Measurements from ENCODE around the gene CDK18.

Gene CDK18

GRCh38 chr1:205521686-205522085, 17.2 kb downstream of the CDK18 start:
- H3K9me3 ChIP-seq (ENCODE audit: control insufficient read depth in 2 of 2, low read length in 2 of 2): no peaks in the 10 kb centered on the region
- no peak overlapping the region for H3K9ac ChIP-seq (ENCODE audit: low read depth in 1 of 2, low read length in 2 of 2)
- H3K36me3 ChIP-seq (ENCODE audit: control insufficient read depth in 2 of 2, insufficient read depth in 2 of 2, low read length in 2 of 2): peaks cover 0 to 5% of the 10 kb centered on the region in 2 donors
- H3K4me3 ChIP-seq (ENCODE audit: low read length in 2 of 2): no peak overlapping the region
- H3K27ac ChIP-seq (ENCODE audit: low read depth in 2 of 2, low read length in 2 of 2): no peak overlapping the region
- H3K4me1 ChIP-seq (ENCODE audit: control insufficient read depth in 2 of 2, insufficient read depth in 2 of 2, low read length in 2 of 2): peaks cover 15 to 23% of the 10 kb centered on the region in 2 donors
- H3K27me3 ChIP-seq (ENCODE audit: control insufficient read depth in 2 of 2, insufficient read depth in 2 of 2, low read length in 2 of 2): no peaks in the 10 kb centered on the region

GRCh38 chr1:205522692-205523091, 18.2 kb downstream of the CDK18 start:
- H3K4me3 ChIP-seq (ENCODE audit: low read length in 2 of 2): no peak overlapping the region
- H3K27me3 ChIP-seq (ENCODE audit: control insufficient read depth in 2 of 2, insufficient read depth in 2 of 2, low read length in 2 of 2): no peaks in the 10 kb centered on the region
- no peak overlapping the region for H3K9ac ChIP-seq (ENCODE audit: low read depth in 1 of 2, low read length in 2 of 2)
- H3K36me3 ChIP-seq (ENCODE audit: control insufficient read depth in 2 of 2, insufficient read depth in 2 of 2, low read length in 2 of 2): peaks cover 0 to 5% of the 10 kb centered on the region in 2 donors
- peaks cover 15 to 23% of the 10 kb centered on the region in 2 donors for H3K4me1 ChIP-seq (ENCODE audit: control insufficient read depth in 2 of 2, insufficient read depth in 2 of 2, low read length in 2 of 2)
- no peak overlapping the region for H3K27ac ChIP-seq (ENCODE audit: low read depth in 2 of 2, low read length in 2 of 2)
- no peaks in the 10 kb centered on the region for H3K9me3 ChIP-seq (ENCODE audit: control insufficient read depth in 2 of 2, low read length in 2 of 2)

- Histone ChIP-seq H3K4me3 (ENCODE audit: low read length in 2 of 2) (no peak overlapping the region), H3K9me3 (ENCODE audit: control insufficient read depth in 2 of 2, low read length in 2 of 2) (no peaks in the 10 kb centered on the region), H3K27ac (ENCODE audit: low read depth in 2 of 2, low read length in 2 of 2) (no peak overlapping the region), H3K36me3 (ENCODE audit: control insufficient read depth in 2 of 2, insufficient read depth in 2 of 2, low read length in 2 of 2) (peaks cover 0 to 5% of the 10 kb centered on the region in 2 donors), H3K4me1 (ENCODE audit: control insufficient read depth in 2 of 2, insufficient read depth in 2 of 2, low read length in 2 of 2) (peaks cover 15 to 23% of the 10 kb centered on the region in 2 donors), H3K27me3 (ENCODE audit: control insufficient read depth in 2 of 2, insufficient read depth in 2 of 2, low read length in 2 of 2) (no peaks in the 10 kb centered on the region), H3K9ac (ENCODE audit: low read depth in 1 of 2, low read length in 2 of 2) (no peak overlapping the region)
Observed at GRCh38 chr1:205523261-205523890, 18.9 kb downstream of the CDK18 start.

DNA sequence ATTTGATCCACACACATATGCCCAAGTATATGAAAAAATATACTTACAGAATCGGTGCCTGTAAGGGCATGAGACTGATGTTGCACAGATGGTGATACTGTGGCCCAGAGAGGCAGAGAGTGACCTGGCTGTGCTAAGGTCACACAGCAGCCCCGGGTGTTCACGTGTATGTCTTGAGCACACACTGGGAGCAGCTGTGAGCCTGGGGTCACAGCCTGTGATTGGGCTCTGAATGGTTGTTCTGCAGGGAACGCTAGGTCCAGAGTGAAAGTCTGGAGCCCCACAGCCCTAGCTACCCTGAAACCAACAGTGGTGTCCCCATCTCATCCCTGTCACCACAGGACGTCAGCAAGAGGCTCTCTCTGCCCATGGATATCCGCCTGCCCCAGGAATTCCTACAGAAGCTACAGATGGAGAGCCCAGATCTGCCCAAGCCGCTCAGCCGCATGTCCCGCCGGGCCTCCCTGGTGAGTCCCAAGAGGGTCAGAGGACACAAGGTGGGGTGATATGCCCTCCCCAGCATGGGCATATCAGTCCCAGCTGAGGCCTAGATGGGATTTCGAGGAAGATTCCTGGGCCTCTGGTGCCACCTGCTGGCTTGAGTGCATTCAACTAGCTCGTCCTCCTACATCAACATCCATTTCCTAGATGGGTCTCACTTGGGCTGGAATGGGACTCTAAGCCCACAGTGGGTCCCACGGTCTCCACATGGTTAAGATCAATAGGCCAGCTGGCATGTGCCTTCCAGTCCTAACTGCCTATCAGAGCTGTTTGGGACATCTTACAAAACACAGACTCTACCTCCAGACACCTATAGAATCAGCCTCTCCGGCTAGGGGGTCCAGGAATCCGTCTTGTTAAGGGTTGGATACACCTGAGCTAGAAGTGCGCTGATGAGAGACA, 19.7 kb downstream of the CDK18 start:
- no peak overlapping the region for H3K9ac ChIP-seq (ENCODE audit: low read depth in 1 of 2, low read length in 2 of 2)
- no peak overlapping the region for H3K27ac ChIP-seq (ENCODE audit: low read depth in 2 of 2, low read length in 2 of 2)
- peaks cover 10 to 19% of the 10 kb centered on the region in 2 donors for H3K4me1 ChIP-seq (ENCODE audit: control insufficient read depth in 2 of 2, insufficient read depth in 2 of 2, low read length in 2 of 2)
- no peaks in the 10 kb centered on the region for H3K9me3 ChIP-seq (ENCODE audit: control insufficient read depth in 2 of 2, low read length in 2 of 2)
- no peak overlapping the region for H3K4me3 ChIP-seq (ENCODE audit: low read length in 2 of 2)
- H3K36me3 ChIP-seq (ENCODE audit: control insufficient read depth in 2 of 2, insufficient read depth in 2 of 2, low read length in 2 of 2): peaks cover 0 to 5% of the 10 kb centered on the region in 2 donors
- H3K27me3 ChIP-seq (ENCODE audit: control insufficient read depth in 2 of 2, insufficient read depth in 2 of 2, low read length in 2 of 2): no peaks in the 10 kb centered on the region

GRCh38 chr1:205524794-205525101, 20.3 kb downstream of the CDK18 start:
- Histone ChIP-seq H3K27ac (ENCODE audit: low read depth in 2 of 2, low read length in 2 of 2) (no peak overlapping the region), H3K9me3 (ENCODE audit: control insufficient read depth in 2 of 2, low read length in 2 of 2) (no peaks in the 10 kb centered on the region), H3K4me3 (ENCODE audit: low read length in 2 of 2) (no peak overlapping the region), H3K27me3 (ENCODE audit: control insufficient read depth in 2 of 2, insufficient read depth in 2 of 2, low read length in 2 of 2) (no peaks in the 10 kb centered on the region), H3K36me3 (ENCODE audit: control insufficient read depth in 2 of 2, insufficient read depth in 2 of 2, low read length in 2 of 2) (peaks cover 0 to 5% of the 10 kb centered on the region in 2 donors), H3K9ac (ENCODE audit: low read depth in 1 of 2, low read length in 2 of 2) (no peak overlapping the region), H3K4me1 (ENCODE audit: control insufficient read depth in 2 of 2, insufficient read depth in 2 of 2, low read length in 2 of 2) (peaks cover 4 to 14% of the 10 kb centered on the region in 2 donors)

GRCh38 chr1:205525495-205526285, 21.2 kb downstream of the CDK18 start:
- Histone ChIP-seq H3K4me1 (ENCODE audit: control insufficient read depth in 2 of 2, insufficient read depth in 2 of 2, low read length in 2 of 2) (peaks cover 0 to 10% of the 10 kb centered on the region in 2 donors), H3K27me3 (ENCODE audit: control insufficient read depth in 2 of 2, insufficient read depth in 2 of 2, low read length in 2 of 2) (no peaks in the 10 kb centered on the region), H3K36me3 (ENCODE audit: control insufficient read depth in 2 of 2, insufficient read depth in 2 of 2, low read length in 2 of 2) (peaks cover 0 to 9% of the 10 kb centered on the region in 2 donors), H3K4me3 (ENCODE audit: low read length in 2 of 2) (no peak overlapping the region), H3K27ac (ENCODE audit: low read depth in 2 of 2, low read length in 2 of 2) (no peak overlapping the region), H3K9ac (ENCODE audit: low read depth in 1 of 2, low read length in 2 of 2) (no peak overlapping the region), H3K9me3 (ENCODE audit: control insufficient read depth in 2 of 2, low read length in 2 of 2) (no peaks in the 10 kb centered on the region)

GRCh38 chr1:205526431-205526830, 22.0 kb downstream of the CDK18 start:
- H3K4me3 ChIP-seq (ENCODE audit: low read length in 2 of 2): no peak overlapping the region
- peaks cover 0 to 10% of the 10 kb centered on the region in 2 donors for H3K4me1 ChIP-seq (ENCODE audit: control insufficient read depth in 2 of 2, insufficient read depth in 2 of 2, low read length in 2 of 2)
- H3K36me3 ChIP-seq (ENCODE audit: control insufficient read depth in 2 of 2, insufficient read depth in 2 of 2, low read length in 2 of 2): peaks cover 3 to 10% of the 10 kb centered on the region in 2 donors
- H3K27ac ChIP-seq (ENCODE audit: low read depth in 2 of 2, low read length in 2 of 2): no peak overlapping the region
- H3K27me3 ChIP-seq (ENCODE audit: control insufficient read depth in 2 of 2, insufficient read depth in 2 of 2, low read length in 2 of 2): no peaks in the 10 kb centered on the region
- no peaks in the 10 kb centered on the region for H3K9me3 ChIP-seq (ENCODE audit: control insufficient read depth in 2 of 2, low read length in 2 of 2)
- no peak overlapping the region for H3K9ac ChIP-seq (ENCODE audit: low read depth in 1 of 2, low read length in 2 of 2)

DNA sequence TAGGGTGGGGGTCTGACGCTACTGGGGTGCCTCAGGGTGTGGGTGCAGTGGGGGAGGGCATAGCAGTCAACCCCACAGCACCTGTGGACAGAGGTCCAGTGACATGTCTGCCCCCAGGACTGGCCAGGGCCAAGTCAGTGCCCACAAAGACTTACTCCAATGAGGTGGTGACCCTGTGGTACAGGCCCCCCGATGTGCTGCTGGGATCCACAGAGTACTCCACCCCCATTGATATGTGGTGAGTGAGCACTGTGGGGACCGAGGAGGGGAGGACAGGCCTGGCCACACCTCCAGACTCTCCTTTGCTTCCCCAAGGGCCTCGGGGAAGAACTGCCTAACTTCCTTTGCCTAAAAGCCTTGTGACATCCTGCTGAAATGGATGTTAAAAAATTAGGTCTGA, 23.5 kb downstream of the CDK18 start:
- no peak overlapping the region for H3K27ac ChIP-seq (ENCODE audit: low read depth in 2 of 2, low read length in 2 of 2)
- H3K4me1 ChIP-seq (ENCODE audit: control insufficient read depth in 2 of 2, insufficient read depth in 2 of 2, low read length in 2 of 2): peaks cover 0 to 6% of the 10 kb centered on the region in 2 donors
- no peak overlapping the region for H3K9ac ChIP-seq (ENCODE audit: low read depth in 1 of 2, low read length in 2 of 2)
- peaks cover 6 to 12% of the 10 kb centered on the region in 2 donors for H3K36me3 ChIP-seq (ENCODE audit: control insufficient read depth in 2 of 2, insufficient read depth in 2 of 2, low read length in 2 of 2)
- H3K9me3 ChIP-seq (ENCODE audit: control insufficient read depth in 2 of 2, low read length in 2 of 2): no peaks in the 10 kb centered on the region
- H3K27me3 ChIP-seq (ENCODE audit: control insufficient read depth in 2 of 2, insufficient read depth in 2 of 2, low read length in 2 of 2): no peaks in the 10 kb centered on the region
- H3K4me3 ChIP-seq (ENCODE audit: low read length in 2 of 2): no peak overlapping the region

- Histone ChIP-seq H3K9ac (ENCODE audit: low read depth in 1 of 2, low read length in 2 of 2) (no peak overlapping the region), H3K4me3 (ENCODE audit: low read length in 2 of 2) (no peak overlapping the region), H3K27me3 (ENCODE audit: control insufficient read depth in 2 of 2, insufficient read depth in 2 of 2, low read length in 2 of 2) (no peaks in the 10 kb centered on the region), H3K4me1 (ENCODE audit: control insufficient read depth in 2 of 2, insufficient read depth in 2 of 2, low read length in 2 of 2) (peaks cover 0 to 4% of the 10 kb centered on the region in 2 donors), H3K9me3 (ENCODE audit: control insufficient read depth in 2 of 2, low read length in 2 of 2) (no peaks in the 10 kb centered on the region), H3K36me3 (ENCODE audit: control insufficient read depth in 2 of 2, insufficient read depth in 2 of 2, low read length in 2 of 2) (peaks cover 6 to 12% of the 10 kb centered on the region in 2 donors), H3K27ac (ENCODE audit: low read depth in 2 of 2, low read length in 2 of 2) (no peak overlapping the region)
Observed at GRCh38 chr1:205528446-205528886, 24.0 kb downstream of the CDK18 start.
